ENCODE results near the gene TNFRSF1B.
"Not testable (repeated sequence)": the region's sequence is repeated elsewhere in the genome, so short reads cannot be mapped to it uniquely, and the experiment has no call there.

TNFRSF1B gene

DNA sequence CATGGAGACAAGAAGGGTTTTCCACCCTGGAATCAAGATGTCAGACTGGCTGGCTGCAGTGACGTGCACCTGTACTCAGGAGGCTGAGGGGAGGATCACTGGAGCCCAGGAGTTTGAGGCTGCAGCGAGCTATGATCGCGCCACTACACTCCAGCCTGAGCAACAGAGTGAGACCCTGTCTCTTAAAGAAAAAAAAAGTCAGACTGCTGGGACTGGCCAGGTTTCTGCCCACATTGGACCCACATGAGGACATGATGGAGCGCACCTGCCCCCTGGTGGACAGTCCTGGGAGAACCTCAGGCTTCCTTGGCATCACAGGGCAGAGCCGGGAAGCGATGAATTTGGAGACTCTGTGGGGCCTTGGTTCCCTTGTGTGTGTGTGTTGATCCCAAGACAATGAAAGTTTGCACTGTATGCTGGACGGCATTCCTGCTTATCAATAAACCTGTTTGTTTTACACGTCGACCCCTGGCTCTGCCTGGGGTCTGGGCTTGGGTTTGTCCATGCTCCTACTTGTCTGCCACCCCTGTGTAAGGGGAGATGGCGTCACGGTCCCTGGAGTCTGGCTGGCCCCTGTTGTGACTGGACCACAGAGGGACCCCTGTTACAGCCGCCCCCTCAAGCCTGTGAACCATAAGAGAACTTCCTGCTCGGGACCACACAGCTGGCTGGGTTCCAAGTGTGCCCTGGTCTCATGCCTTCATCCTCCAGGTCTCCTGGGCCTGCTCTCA, 42.1 kb downstream of the TNFRSF1B start:
- H3K4me1 ChIP-seq (ENCODE audit: control insufficient read depth, insufficient read depth, low read length) = peaks cover 15% of the 10 kb centered on the region
- no peaks in the 10 kb centered on the region for H3K36me3 ChIP-seq (ENCODE audit: control insufficient read depth, insufficient read depth, low read length)
- no peaks in the 10 kb centered on the region for H3K9me3 ChIP-seq (ENCODE audit: control insufficient read depth, insufficient read depth, low read depth, low read length)
- no peak overlapping the region for H3K4me3 ChIP-seq (ENCODE audit: low read depth, low read length)
- no peak overlapping the region for H3K27ac ChIP-seq (ENCODE audit: low read depth, low read length)
- H3K9ac ChIP-seq (ENCODE audit: low read length) = no peak overlapping the region
- no peaks in the 10 kb centered on the region for H3K27me3 ChIP-seq (ENCODE audit: control insufficient read depth, insufficient read depth, low read length)

DNA sequence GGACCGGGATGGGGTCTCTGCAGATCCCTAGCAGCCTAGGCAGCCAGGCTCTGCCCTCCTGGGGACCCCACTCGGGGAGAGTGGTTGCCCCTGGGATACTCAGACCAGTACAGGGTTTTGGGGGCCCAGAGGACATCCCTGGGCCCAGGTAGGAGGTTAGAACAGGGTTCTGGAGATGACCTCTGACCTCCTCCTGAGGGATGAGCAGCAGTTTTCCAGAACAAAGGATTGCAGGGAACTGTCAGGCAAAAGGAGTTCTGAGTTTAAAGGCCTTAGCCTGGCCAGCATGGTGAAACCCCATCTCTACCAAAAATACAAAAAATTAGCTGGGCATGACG, 42.7 kb downstream of the TNFRSF1B start:
- no peak overlapping the region for H3K4me3 ChIP-seq (ENCODE audit: low read depth, low read length)
- no peak overlapping the region for H3K9ac ChIP-seq (ENCODE audit: low read length)
- no peaks in the 10 kb centered on the region; the same call in 1 of the 2 replicates for H3K27me3 ChIP-seq (ENCODE audit: control insufficient read depth, insufficient read depth, low read length)
- no peak overlapping the region for H3K27ac ChIP-seq (ENCODE audit: low read depth, low read length)
- peaks cover under 1% of the 10 kb centered on the region; the same call in 1 of the 2 replicates for H3K9me3 ChIP-seq (ENCODE audit: control insufficient read depth, insufficient read depth, low read depth, low read length)
- H3K4me1 ChIP-seq (ENCODE audit: control insufficient read depth, insufficient read depth, low read length) = peaks cover 9% of the 10 kb centered on the region; the same call in 1 of the 2 replicates
- no peaks in the 10 kb centered on the region for H3K36me3 ChIP-seq (ENCODE audit: control insufficient read depth, insufficient read depth, low read length)

DNA sequence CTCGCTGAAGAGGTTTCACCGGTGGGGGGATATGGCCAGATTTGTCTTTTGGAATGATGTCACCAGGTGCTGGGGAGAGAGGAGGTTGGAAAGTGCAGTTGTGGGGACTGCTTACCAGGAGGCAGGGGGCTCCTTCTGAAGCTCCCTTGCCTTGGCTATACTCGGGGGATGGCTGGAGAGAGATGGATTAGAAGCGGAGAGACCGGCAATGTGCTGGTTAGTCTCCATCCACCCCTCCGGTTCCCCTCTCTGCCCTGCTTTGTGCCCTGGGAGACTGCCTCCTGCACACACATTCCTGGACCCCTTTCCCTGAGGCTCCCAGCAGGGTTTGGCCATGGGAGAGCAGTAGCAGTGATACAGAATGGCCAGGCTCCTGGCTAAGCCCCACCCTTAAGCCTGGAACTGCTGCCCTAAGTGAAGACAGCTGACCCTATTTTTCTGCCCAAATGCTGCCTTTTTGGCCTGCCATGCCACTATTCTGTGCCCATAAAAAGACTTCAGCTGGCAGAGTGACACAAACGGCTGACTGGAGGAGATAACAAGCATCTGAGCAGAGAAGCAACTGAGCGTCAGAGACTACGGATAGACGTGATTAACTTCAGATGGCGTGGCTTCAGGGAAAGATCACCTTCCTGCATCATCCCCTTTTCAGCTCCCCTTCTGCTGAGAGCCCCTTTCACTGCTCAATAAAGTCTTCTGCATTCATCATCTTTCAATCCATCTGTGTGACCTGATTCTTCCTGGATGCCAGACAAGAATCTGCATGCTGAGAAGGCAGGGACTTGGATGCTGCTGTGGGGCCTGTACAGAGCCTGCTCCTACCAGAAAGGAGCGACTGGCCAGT, 48.5 kb downstream of the TNFRSF1B start:
- Histone ChIP-seq H3K9me3 (ENCODE audit: control insufficient read depth, insufficient read depth, low read depth, low read length) (peaks cover 14% of the 10 kb centered on the region), H3K9ac (ENCODE audit: low read length) (no peak overlapping the region), H3K27ac (ENCODE audit: low read depth, low read length) (no peak overlapping the region), H3K36me3 (ENCODE audit: control insufficient read depth, insufficient read depth, low read length) (no peaks in the 10 kb centered on the region), H3K4me3 (ENCODE audit: low read depth, low read length) (no peak overlapping the region), H3K4me1 (ENCODE audit: control insufficient read depth, insufficient read depth, low read length) (no peaks in the 10 kb centered on the region), H3K27me3 (ENCODE audit: control insufficient read depth, insufficient read depth, low read length) (no peaks in the 10 kb centered on the region; the same call in 1 of the 2 replicates)

DNA sequence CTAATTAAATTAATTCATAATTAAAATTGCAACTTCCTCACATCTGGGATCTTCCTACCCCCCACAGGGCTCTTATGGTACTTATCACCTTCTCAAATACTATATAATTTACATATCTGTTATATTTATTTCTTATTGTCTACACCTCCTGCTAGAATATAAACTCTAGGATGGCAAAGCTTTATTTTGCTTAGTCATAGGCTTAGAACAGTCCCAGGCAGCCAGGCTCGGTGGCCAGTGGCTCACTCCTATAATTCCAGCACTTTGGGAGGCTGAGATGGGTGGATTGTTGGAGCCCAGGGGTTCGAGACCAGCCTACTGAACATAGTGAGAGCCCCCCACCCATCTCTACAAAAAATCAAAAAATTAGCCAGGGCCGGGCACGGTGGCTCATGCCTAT, 53.0 kb downstream of the TNFRSF1B start:
- Histone ChIP-seq H3K27me3 (ENCODE audit: control insufficient read depth, insufficient read depth, low read length) (no peaks in the 10 kb centered on the region), H3K4me3 (ENCODE audit: low read depth, low read length) (no peak overlapping the region), H3K9me3 (ENCODE audit: control insufficient read depth, insufficient read depth, low read depth, low read length) (peaks cover 42% of the 10 kb centered on the region)

DNA sequence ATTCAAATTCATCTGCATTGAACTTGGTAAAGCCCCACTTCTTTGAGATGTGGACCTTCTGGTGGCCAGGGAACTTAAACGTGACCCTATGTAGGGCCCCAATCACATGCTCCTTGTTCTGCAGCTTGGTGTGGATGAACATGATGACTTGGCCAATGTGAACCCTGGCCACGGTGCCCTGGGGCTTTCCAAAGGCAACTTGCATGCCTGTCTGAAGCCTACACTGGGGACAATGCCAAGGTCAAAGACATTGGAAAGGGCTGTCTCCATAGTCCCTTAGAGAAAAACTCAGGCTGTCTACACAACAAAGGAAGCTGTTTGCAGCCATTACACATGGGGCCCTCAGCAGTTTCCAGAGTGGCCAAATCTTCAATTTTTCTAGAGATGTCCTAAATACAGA, 54.1 kb downstream of the TNFRSF1B start:
- Histone ChIP-seq H3K9me3 (ENCODE audit: control insufficient read depth, insufficient read depth, low read depth, low read length) (peaks cover 36% of the 10 kb centered on the region), H3K9ac (ENCODE audit: low read length) (no peak overlapping the region), H3K27ac (ENCODE audit: low read depth, low read length) (no peak overlapping the region), H3K27me3 (ENCODE audit: control insufficient read depth, insufficient read depth, low read length) (no peaks in the 10 kb centered on the region), H3K4me1 (ENCODE audit: control insufficient read depth, insufficient read depth, low read length) (no peaks in the 10 kb centered on the region), H3K36me3 (ENCODE audit: control insufficient read depth, insufficient read depth, low read length) (no peaks in the 10 kb centered on the region), H3K4me3 (ENCODE audit: low read depth, low read length) (no peak overlapping the region)

More for the DNA sequence above, 53.0 kb downstream of the TNFRSF1B start:
- H3K4me1 ChIP-seq (ENCODE audit: control insufficient read depth, insufficient read depth, low read length) = no peaks in the 10 kb centered on the region
- H3K36me3 ChIP-seq (ENCODE audit: control insufficient read depth, insufficient read depth, low read length) = no peaks in the 10 kb centered on the region
- H3K27ac ChIP-seq (ENCODE audit: low read depth, low read length) = no peak overlapping the region
- H3K9ac ChIP-seq (ENCODE audit: low read length) = no peak overlapping the region

DNA sequence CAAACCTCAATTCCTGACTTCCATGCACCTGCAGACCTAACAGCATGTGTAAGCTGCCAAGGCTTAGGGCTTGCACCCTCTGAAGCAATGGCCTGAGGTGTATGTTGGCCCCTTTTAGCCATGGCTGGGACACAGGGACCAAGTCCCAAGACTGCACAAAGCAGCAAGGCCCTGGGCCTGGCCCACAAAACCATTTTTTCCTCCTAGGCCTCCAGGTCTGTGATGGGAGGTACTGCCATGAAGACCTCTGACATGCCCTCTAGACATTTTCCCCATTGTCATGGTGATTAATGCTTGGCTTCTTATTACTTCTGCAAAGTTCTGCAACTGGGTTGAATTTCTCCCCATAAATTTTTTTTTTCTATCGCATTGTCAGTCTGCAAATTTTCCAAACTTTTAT, 55.9 kb downstream of the TNFRSF1B start:
- not testable (repeated sequence) for H3K27me3 ChIP-seq (ENCODE audit: control insufficient read depth, insufficient read depth, low read length); H3K4me3 ChIP-seq (ENCODE audit: low read depth, low read length)
- H3K9me3 ChIP-seq (ENCODE audit: control insufficient read depth, insufficient read depth, low read depth, low read length) = peaks cover 33% of the 10 kb centered on the region

DNA sequence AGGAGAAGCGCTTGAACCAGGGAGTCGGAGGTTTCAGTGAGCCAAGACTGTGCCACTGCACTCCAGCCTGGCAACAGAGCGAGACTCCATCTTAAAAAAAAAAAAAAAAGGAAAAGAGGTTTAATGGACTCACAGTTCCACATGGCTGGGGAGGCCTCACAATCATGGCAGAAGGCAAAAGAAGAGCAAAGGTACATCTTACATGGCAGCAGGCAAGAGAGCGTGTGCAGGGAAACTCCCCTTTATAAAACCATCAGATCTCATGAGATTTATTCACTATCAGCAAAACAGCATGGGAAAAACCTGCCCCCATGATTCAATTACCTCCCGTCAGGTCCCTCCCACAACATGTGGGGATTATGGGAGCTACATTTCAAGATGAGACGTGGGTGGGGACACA, 57.3 kb downstream of the TNFRSF1B start:
- H3K4me1 ChIP-seq (ENCODE audit: control insufficient read depth, insufficient read depth, low read length); H3K4me3 ChIP-seq (ENCODE audit: low read depth, low read length); H3K36me3 ChIP-seq (ENCODE audit: control insufficient read depth, insufficient read depth, low read length); H3K9ac ChIP-seq (ENCODE audit: low read length); H3K27me3 ChIP-seq (ENCODE audit: control insufficient read depth, insufficient read depth, low read length); H3K27ac ChIP-seq (ENCODE audit: low read depth, low read length): not testable (repeated sequence)
- peaks cover 33% of the 10 kb centered on the region for H3K9me3 ChIP-seq (ENCODE audit: control insufficient read depth, insufficient read depth, low read depth, low read length)

More for the DNA sequence above, 55.9 kb downstream of the TNFRSF1B start:
- not testable (repeated sequence) for H3K4me1 ChIP-seq (ENCODE audit: control insufficient read depth, insufficient read depth, low read length); H3K27ac ChIP-seq (ENCODE audit: low read depth, low read length); H3K36me3 ChIP-seq (ENCODE audit: control insufficient read depth, insufficient read depth, low read length); H3K9ac ChIP-seq (ENCODE audit: low read length)

DNA sequence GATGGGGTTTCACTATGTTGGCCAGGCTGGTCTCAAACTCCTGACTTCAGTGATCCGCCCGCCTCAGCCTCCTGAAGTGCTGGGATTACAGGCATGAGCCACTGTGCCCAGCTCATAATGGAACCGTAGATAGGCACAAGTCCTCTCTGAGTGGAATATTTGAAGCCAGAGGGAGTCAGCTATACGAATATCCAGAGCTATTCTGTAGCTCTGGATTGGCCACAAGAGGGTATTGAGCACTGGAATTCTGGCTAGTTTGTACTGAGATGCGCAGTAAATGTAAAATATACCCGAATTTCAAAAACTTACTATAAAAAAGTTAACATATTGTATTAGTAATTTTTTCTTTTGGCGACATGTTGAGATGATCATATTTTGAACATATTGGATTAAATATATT, 62.2 kb downstream of the TNFRSF1B start:
- Histone ChIP-seq H3K36me3 (ENCODE audit: control insufficient read depth, insufficient read depth, low read length) (no peaks in the 10 kb centered on the region), H3K9ac (ENCODE audit: low read length) (no peak overlapping the region), H3K4me3 (ENCODE audit: low read depth, low read length) (no peak overlapping the region), H3K27me3 (ENCODE audit: control insufficient read depth, insufficient read depth, low read length) (no peaks in the 10 kb centered on the region), H3K4me1 (ENCODE audit: control insufficient read depth, insufficient read depth, low read length) (peaks cover 13% of the 10 kb centered on the region), H3K9me3 (ENCODE audit: control insufficient read depth, insufficient read depth, low read depth, low read length) (peaks cover 6% of the 10 kb centered on the region; the same call in 1 of the 2 replicates), H3K27ac (ENCODE audit: low read depth, low read length) (no peak overlapping the region)

DNA sequence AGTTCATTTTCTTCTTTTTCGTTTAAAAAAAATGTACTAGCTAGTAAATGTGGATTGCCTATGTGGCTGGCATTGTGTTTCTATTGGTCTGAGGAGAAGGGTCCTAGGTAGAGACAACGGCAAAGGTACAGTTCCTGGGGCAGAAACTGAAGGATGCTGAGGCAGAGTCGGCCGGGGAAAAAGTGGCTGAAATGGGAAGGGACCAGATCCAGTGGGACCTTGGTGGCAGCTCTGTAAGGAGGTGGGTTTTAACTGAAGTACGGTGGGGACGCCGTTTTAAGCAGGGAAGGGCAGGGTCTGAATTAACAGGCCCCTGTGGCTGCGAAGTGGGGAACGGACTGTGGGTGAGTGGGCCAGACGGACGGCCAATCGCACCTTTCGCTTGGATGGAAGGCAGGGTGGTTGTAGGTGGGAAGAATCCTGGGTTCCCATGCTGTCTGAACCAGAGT, 62.6 kb downstream of the TNFRSF1B start:
- Histone ChIP-seq H3K27me3 (ENCODE audit: control insufficient read depth, insufficient read depth, low read length) (no peaks in the 10 kb centered on the region), H3K4me1 (ENCODE audit: control insufficient read depth, insufficient read depth, low read length) (peaks cover 13% of the 10 kb centered on the region), H3K9me3 (ENCODE audit: control insufficient read depth, insufficient read depth, low read depth, low read length) (peaks cover 3% of the 10 kb centered on the region; the same call in 1 of the 2 replicates), H3K27ac (ENCODE audit: low read depth, low read length) (no peak overlapping the region), H3K4me3 (ENCODE audit: low read depth, low read length) (peak overlapping the region; percentile 3), H3K36me3 (ENCODE audit: control insufficient read depth, insufficient read depth, low read length) (no peaks in the 10 kb centered on the region), H3K9ac (ENCODE audit: low read length) (no peak overlapping the region)

DNA sequence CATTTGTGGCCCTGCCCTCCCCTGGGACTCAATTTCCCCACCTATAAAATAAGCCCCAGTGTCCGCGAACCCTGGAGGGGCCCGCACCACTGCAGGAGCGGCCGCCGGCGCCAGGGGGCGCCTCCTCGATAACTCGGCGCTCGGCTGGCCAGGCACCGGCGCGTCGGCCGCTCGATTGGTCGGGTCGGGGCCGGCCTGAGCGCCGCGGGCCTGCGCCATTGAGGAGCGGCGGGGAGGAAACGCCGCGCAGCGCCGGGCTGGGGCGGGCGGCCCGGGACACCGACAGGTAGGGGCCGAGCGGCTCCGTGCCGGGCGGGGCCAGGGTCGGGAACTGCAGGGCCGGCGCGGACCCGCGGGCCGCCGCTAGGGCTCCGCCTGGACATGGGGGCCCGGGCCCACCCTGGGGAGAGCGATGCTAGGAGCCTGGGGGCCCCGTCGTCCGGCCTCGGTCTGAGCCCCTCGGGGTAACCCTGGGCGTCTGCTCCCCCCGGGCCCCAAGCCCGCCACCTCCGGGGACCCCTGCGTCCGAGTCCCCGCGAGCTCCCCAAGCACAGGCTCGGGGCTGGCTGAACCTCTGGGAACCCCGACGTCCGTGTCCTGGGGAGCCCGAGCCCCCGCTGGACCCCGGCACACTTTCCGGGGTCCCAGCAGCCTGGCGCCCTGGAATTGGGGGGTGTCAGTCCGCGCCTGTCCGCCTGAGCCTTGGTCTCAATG, 63.2 kb downstream of the TNFRSF1B start, which contains the start of gene VPS13D:
Gene VPS13D (plus strand): TSS at position 196 of the 714 bp plus-strand sequence. CDS start 4,237 bp downstream, outside the sequence.
- H3K36me3 ChIP-seq (ENCODE audit: control insufficient read depth, insufficient read depth, low read length) = peaks cover 2% of the 10 kb centered on the region; the same call in 1 of the 2 replicates
- H3K27me3 ChIP-seq (ENCODE audit: control insufficient read depth, insufficient read depth, low read length) = no peaks in the 10 kb centered on the region
- H3K4me3 ChIP-seq (ENCODE audit: low read depth, low read length) = peak within 1 kb of the TSS; percentile 78
- no peaks in the 10 kb centered on the region for H3K9me3 ChIP-seq (ENCODE audit: control insufficient read depth, insufficient read depth, low read depth, low read length)
- no peak within 1 kb of the TSS for H3K27ac ChIP-seq (ENCODE audit: low read depth, low read length)
- peaks cover 13% of the 10 kb centered on the region for H3K4me1 ChIP-seq (ENCODE audit: control insufficient read depth, insufficient read depth, low read length)
- H3K9ac ChIP-seq (ENCODE audit: low read length) = peak within 1 kb of the TSS; percentile 52

Measured in HUES6 (cell line).